K562 (cell line): ENCODE measurements around the gene BCAN. TPM values are rescaled to one million over a fixed set of nuclear protein-coding genes. Genes with fewer than 3 reads are reported as not detected.
A peak's percentile ranks its signal among the peaks of the same experiment; 100 is the strongest.

ENCODE experiments used
- CCNT2 ChIP-seq: IDR thresholded peaks from 2 replicates; pipeline ENCODE4 v1.6.1; 2011; ENCODE audit warnings: borderline replicate concordance, low read depth, mild to moderate bottlenecking, moderate library complexity, mixed read lengths, low read length; ENCODE audit not compliant: insufficient read length; ENCODE audit errors: extremely low read depth
- MAFG ChIP-seq: fragments of 450-650 bp; conservative IDR thresholded peaks from 2 replicates; pipeline ENCODE4 v1.6.1; 2016; ENCODE audit warnings: missing genetic modification characterization, missing compliant biosample characterization
- NFIC ChIP-seq: fragments of 450-650 bp; IDR thresholded peaks from 2 replicates; pipeline ENCODE4 v1.6.1; 2017; ENCODE audit warnings: mild to moderate bottlenecking, inconsistent platforms
- PML ChIP-seq: IDR thresholded peaks from 2 replicates; pipeline ENCODE4 v1.6.1; 2012; ENCODE audit warnings: low read length, inconsistent platforms
- PPARD ChIP-seq: fragments of 250-450 bp; sonication (Bioruptor Pico); IDR thresholded peaks from 2 replicates; pipeline ENCODE4 v1.8.0; 2022; ENCODE audit warnings: inconsistent platforms, mild to moderate bottlenecking, moderate library complexity
- SMARCB1 ChIP-seq: IDR thresholded peaks from 2 replicates; pipeline ENCODE4 v1.6.1; 2011; ENCODE audit warnings: improper control_type of control experiment, low read depth; ENCODE audit not compliant: insufficient read length
- SMARCC2 ChIP-seq: fragments of 450-650 bp; IDR thresholded peaks from 2 replicates; pipeline ENCODE4 v1.6.1; 2017; ENCODE audit warnings: antibody characterized with exemption, moderate library complexity, mild to moderate bottlenecking, low read depth
- STAG1 ChIP-seq: sonication (generic); formaldehyde crosslinking; IDR thresholded peaks from 2 replicates; pipeline ENCODE4 v1.5.0; 2020; ENCODE audit warnings: missing genetic modification reagents, borderline replicate concordance
- TEAD1 ChIP-seq, 2 experiments: fragments of 450-650 bp in 1 of 2; sonication (generic) in 1 of 2; formaldehyde crosslinking; IDR thresholded peaks; 2 replicates each; pipeline versions ENCODE4 v1.4.0 to v1.8.0; 2020 to 2022; ENCODE audit warnings: mild to moderate bottlenecking in 2 of 2, missing genetic modification reagents in 1 of 2
- U2AF1 ChIP-seq: fragments of 200-400 bp; formaldehyde crosslinking; optimal IDR thresholded peaks from 2 replicates; pipeline ENCODE3; 2017; ENCODE audit warnings: mild to moderate bottlenecking, low read depth, low read length, moderate library complexity
- ZBTB17 ChIP-seq: fragments of 450-650 bp; formaldehyde crosslinking; IDR thresholded peaks from 2 replicates; pipeline ENCODE4 v1.4.0; 2020; ENCODE audit warnings: mild to moderate bottlenecking
- polyA plus RNA-seq, 8 experiments: library from polyadenylated mRNA; depleted of rRNA in 4 of 8; stranded (reverse) in 5 of 8; unstranded in 3 of 8; fragments of >200 nt; fragmentation: Nextera tagmentation in 2 of 8; fragmentation: Illumina TruSeq in 1 of 8; extraction: Ambion mirVana in 2 of 8; extraction: Trizol in 1 of 8; gene quantifications; 2 replicates each; pipeline versions ENCODE4 v1.2.1 to v1.2.3, GENCODE V29; 2011 to 2014; ENCODE audit warnings: inconsistent platforms in 1 of 8, missing spikeins in 1 of 8
- total RNA-seq, 7 experiments: library from RNA; depleted of rRNA in 6 of 7; stranded (reverse); fragments of >200 nt in 6 of 7; fragmentation: Illumina TruSeq in 2 of 7; extraction: Trizol in 2 of 7; gene quantifications; 2 replicates each; pipeline versions ENCODE4 v1.2.1 to v1.2.3, GENCODE V29; 2011 to 2021; ENCODE audit warnings: low replicate concordance in 1 of 7
- TF ChIP-seq, protein P1 (sequence below), 2 experiments: IDR thresholded peaks; 2 replicates each; pipeline ENCODE4 v1.6.1; 2011; ENCODE audit warnings: borderline replicate concordance in 1 of 2, control low read depth in 1 of 2, low read depth in 1 of 2, low read length in 1 of 2, mild to moderate bottlenecking in 1 of 2, mixed read lengths in 1 of 2, moderate library complexity in 1 of 2; ENCODE audit not compliant: insufficient read depth in 1 of 2, insufficient read length in 1 of 2, poor library complexity in 1 of 2, severe bottlenecking in 1 of 2; ENCODE audit errors: extremely low read depth in 1 of 2

BCAN gene
- total and polyA plus RNA-seq, 9 of the 15 experiments (the other 6 are each of a cell fraction or from before 2014, with no cell fraction given) = 0.04 to 0.33 (median 0.14) TPM; not detected in 5

DNA sequence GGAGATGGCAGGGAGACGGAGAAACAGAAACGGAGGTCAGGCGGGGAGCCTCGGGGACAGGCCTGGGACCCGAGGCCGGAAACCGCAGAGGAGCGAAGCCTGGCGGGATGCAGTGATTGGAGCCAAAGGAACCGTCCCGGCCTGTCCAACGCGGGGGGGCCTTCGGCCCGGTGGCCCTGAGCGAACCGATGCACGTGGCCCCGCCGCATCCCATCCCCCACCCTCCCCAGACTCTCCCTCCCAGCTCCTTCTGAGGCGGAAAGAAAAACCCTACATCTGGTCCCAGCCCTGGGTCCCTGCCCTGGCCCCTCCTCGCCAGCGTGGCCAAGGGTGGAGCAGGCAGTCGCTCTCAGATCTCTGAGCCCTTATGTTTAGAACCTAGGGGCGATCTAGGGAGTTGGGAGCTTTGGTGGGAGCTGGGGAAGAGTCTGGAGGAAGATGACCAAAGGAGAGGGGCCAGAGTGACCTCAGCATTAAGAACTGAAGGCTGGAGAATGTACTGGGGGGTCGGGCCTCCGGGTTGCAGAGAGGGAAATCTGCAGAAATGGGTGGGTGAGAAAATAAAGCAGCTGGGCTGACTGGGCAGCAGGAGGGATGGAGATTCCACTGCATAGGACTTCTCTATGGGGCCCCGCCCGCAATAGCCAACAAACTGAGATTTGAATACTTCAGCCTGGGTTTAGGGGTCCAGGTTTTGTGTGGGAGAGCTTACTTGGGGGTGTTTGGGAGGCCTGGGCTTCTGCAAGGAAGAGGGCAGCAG, 64.9 kb downstream of the BCAN start (continued):
- TF ChIP-seq STAG1 (CRISPR knock-in tag) (no peak), MAFG (no peak), U2AF1 (no peak), PML (no peak), NFIC (no peak), ZBTB17 (CRISPR knock-in tag) (no peak), PPARD (no peak), SMARCC2 (no peak), SMARCB1 (no peak), CCNT2 (no peak), TEAD1 (CRISPR knock-in tag; IDR thresholded peaks at IDR 0.05) (no peak)
- TF ChIP-seq, protein P1, sequence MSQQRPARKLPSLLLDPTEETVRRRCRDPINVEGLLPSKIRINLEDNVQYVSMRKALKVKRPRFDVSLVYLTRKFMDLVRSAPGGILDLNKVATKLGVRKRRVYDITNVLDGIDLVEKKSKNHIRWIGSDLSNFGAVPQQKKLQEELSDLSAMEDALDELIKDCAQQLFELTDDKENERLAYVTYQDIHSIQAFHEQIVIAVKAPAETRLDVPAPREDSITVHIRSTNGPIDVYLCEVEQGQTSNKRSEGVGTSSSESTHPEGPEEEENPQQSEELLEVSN (IDR thresholded peaks at IDR 0.05; ENCODE audit: borderline replicate concordance in 1 of 2, extremely low read depth in 1 of 2, insufficient read depth in 1 of 2, insufficient read length in 1 of 2, low read depth in 1 of 2, low read length in 1 of 2, poor library complexity in 1 of 2, severe bottlenecking in 1 of 2) = peak in 1 of 2 experiments; percentile 59
